ENCODE results near the gene RFC2.
A peak's percentile ranks its signal among the peaks of the same experiment; 100 is the strongest.
"Not testable (repeated sequence)": the region's sequence is repeated elsewhere in the genome, so short reads cannot be mapped to it uniquely, and the experiment has no call there.

The RFC2 gene

GRCh38 chr7:74219416-74219815, 34.8 kb downstream of the RFC2 start:
- no peak overlapping the region for H3K4me3 Mint-ChIP-seq
- peaks cover 24% of the 10 kb centered on the region for H3K36me3 Mint-ChIP-seq
- no peaks in the 10 kb centered on the region for H3K9me3 Mint-ChIP-seq
- H3K27ac Mint-ChIP-seq = no peak overlapping the region
- no peak for ATAC-seq
- H3K4me1 Mint-ChIP-seq = peaks cover 20% of the 10 kb centered on the region
- no peak for DNase-seq (ENCODE audit: low spot score in 2 of 2)

- Mint-ChIP-seq H3K9me3 (no peaks in the 10 kb centered on the region), H3K36me3 (peaks cover 24% of the 10 kb centered on the region), H3K4me3 (peak overlapping the region; percentile 48), H3K4me1 (peaks cover 20% of the 10 kb centered on the region), H3K27ac (peak overlapping the region; percentile 86)
- DNase-seq (ENCODE audit: low spot score in 2 of 2) = no peak
- no peak for ATAC-seq
Measured at GRCh38 chr7:74218343-74218698, 35.9 kb downstream of the RFC2 start.

GRCh38 chr7:74217455-74218342, 36.5 kb downstream of the RFC2 start:
- DNase-seq (ENCODE audit: low spot score in 2 of 2) (no peak), ATAC-seq (peak; percentile 56)
- Mint-ChIP-seq H3K27ac (peak overlapping the region; percentile 86), H3K4me3 (peak overlapping the region; percentile 48), H3K36me3 (peaks cover 24% of the 10 kb centered on the region), H3K4me1 (peaks cover 20% of the 10 kb centered on the region), H3K9me3 (no peaks in the 10 kb centered on the region)

GRCh38 chr7:74216361-74216761, 37.8 kb downstream of the RFC2 start:
- DNase-seq (ENCODE audit: low spot score in 2 of 2) = no peak
- H3K4me3 Mint-ChIP-seq = peak overlapping the region; percentile 48
- no peak overlapping the region for H3K27ac Mint-ChIP-seq
- ATAC-seq = no peak
- no peaks in the 10 kb centered on the region for H3K9me3 Mint-ChIP-seq
- peaks cover 24% of the 10 kb centered on the region for H3K36me3 Mint-ChIP-seq
- peaks cover 20% of the 10 kb centered on the region for H3K4me1 Mint-ChIP-seq

- ATAC-seq (no peak), DNase-seq (ENCODE audit: low spot score in 2 of 2) (no peak)
- no peaks in the 10 kb centered on the region for H3K9me3 Mint-ChIP-seq
- H3K4me3 Mint-ChIP-seq = no peak overlapping the region
- peaks cover 24% of the 10 kb centered on the region for H3K36me3 Mint-ChIP-seq
- H3K27ac Mint-ChIP-seq = peak overlapping the region; percentile 71
- peaks cover 20% of the 10 kb centered on the region for H3K4me1 Mint-ChIP-seq
Measured at GRCh38 chr7:74215921-74216320, 38.3 kb downstream of the RFC2 start.

- Mint-ChIP-seq H3K36me3 (peaks cover 24% of the 10 kb centered on the region), H3K27ac (peak overlapping the region; percentile 71), H3K4me1 (peaks cover 20% of the 10 kb centered on the region), H3K4me3 (no peak overlapping the region), H3K9me3 (no peaks in the 10 kb centered on the region)
- no peak for DNase-seq (ENCODE audit: low spot score in 2 of 2)
- no peak for ATAC-seq
Measured at GRCh38 chr7:74214816-74215630, 39.2 kb downstream of the RFC2 start.

GRCh38 chr7:74212661-74213060, 41.5 kb downstream of the RFC2 start:
- Mint-ChIP-seq H3K27ac (peak overlapping the region; percentile 78), H3K36me3 (peaks cover 13% of the 10 kb centered on the region), H3K4me3 (no peak overlapping the region), H3K9me3 (no peaks in the 10 kb centered on the region), H3K4me1 (peaks cover 19% of the 10 kb centered on the region)
- DNase-seq (ENCODE audit: low spot score in 2 of 2) (no peak), ATAC-seq (no peak)

- H3K4me1 Mint-ChIP-seq = peaks cover 20% of the 10 kb centered on the region
- not testable (repeated sequence) for H3K27ac Mint-ChIP-seq
Measured at GRCh38 chr7:74208241-74208640, 46.0 kb downstream of the RFC2 start.

GRCh38 chr7:74207586-74207985, 46.6 kb downstream of the RFC2 start:
- Mint-ChIP-seq H3K4me1 (peaks cover 20% of the 10 kb centered on the region), H3K36me3 (peaks cover 6% of the 10 kb centered on the region), H3K4me3 (peak overlapping the region; percentile 47), H3K9me3 (no peaks in the 10 kb centered on the region), H3K27ac (no peak overlapping the region)
- ATAC-seq = no peak
- no peak for DNase-seq (ENCODE audit: low spot score in 2 of 2)

More at GRCh38 chr7:74208241-74208640, 46.0 kb downstream of the RFC2 start:
- H3K9me3 Mint-ChIP-seq; H3K36me3 Mint-ChIP-seq; DNase-seq (ENCODE audit: low spot score in 2 of 2); H3K4me3 Mint-ChIP-seq; ATAC-seq: not testable (repeated sequence)

- Mint-ChIP-seq H3K4me1 (peaks cover 20% of the 10 kb centered on the region), H3K4me3 (peak overlapping the region; percentile 47)
- DNase-seq (ENCODE audit: low spot score in 2 of 2) = peak; percentile 88 to 95
Measured at GRCh38 chr7:74206589-74207120, 47.5 kb downstream of the RFC2 start.

GRCh38 chr7:74206052-74206451, 48.1 kb downstream of the RFC2 start:
- not testable (repeated sequence) for H3K9me3 Mint-ChIP-seq; DNase-seq (ENCODE audit: low spot score in 2 of 2); ATAC-seq; H3K27ac Mint-ChIP-seq
- peaks cover 12% of the 10 kb centered on the region for H3K36me3 Mint-ChIP-seq
- peaks cover 20% of the 10 kb centered on the region for H3K4me1 Mint-ChIP-seq
- peak overlapping the region; percentile 47 for H3K4me3 Mint-ChIP-seq

More at GRCh38 chr7:74206589-74207120, 47.5 kb downstream of the RFC2 start:
- no peak overlapping the region for H3K27ac Mint-ChIP-seq
- peaks cover 12% of the 10 kb centered on the region for H3K36me3 Mint-ChIP-seq
- peak; percentile 75 for ATAC-seq
- H3K9me3 Mint-ChIP-seq = no peaks in the 10 kb centered on the region

GRCh38 chr7:74203956-74204618, 50.1 kb downstream of the RFC2 start:
- ATAC-seq = no peak
- Mint-ChIP-seq H3K4me1 (peaks cover 14% of the 10 kb centered on the region), H3K27ac (peak overlapping the region; percentile 71), H3K9me3 (no peaks in the 10 kb centered on the region), H3K36me3 (peaks cover 22% of the 10 kb centered on the region), H3K4me3 (no peak overlapping the region)
- DNase-seq (ENCODE audit: low spot score in 2 of 2) = no peak

GRCh38 chr7:74202841-74203556, 51.2 kb downstream of the RFC2 start:
- Mint-ChIP-seq H3K36me3 (peaks cover 32% of the 10 kb centered on the region), H3K4me1 (peaks cover 12% of the 10 kb centered on the region), H3K4me3 (no peak overlapping the region), H3K27ac (peak overlapping the region; percentile 71), H3K9me3 (no peaks in the 10 kb centered on the region)
- ATAC-seq = no peak
- DNase-seq (ENCODE audit: low spot score in 2 of 2) = no peak

- no peak overlapping the region for H3K4me3 Mint-ChIP-seq
- no peak overlapping the region for H3K27ac Mint-ChIP-seq
- DNase-seq (ENCODE audit: low spot score in 2 of 2) (no peak), ATAC-seq (no peak)
- peaks cover 63% of the 10 kb centered on the region for H3K36me3 Mint-ChIP-seq
- no peaks in the 10 kb centered on the region for H3K9me3 Mint-ChIP-seq
- H3K4me1 Mint-ChIP-seq = peaks cover 5% of the 10 kb centered on the region
Measured at GRCh38 chr7:74199551-74200355, 54.4 kb downstream of the RFC2 start.
